HFF-Myc (cell line): ENCODE results near the gene TSSC4.

Source experiments
- DNase-seq: peaks from one replicate; pipeline ENCODE4 v3.0.0-alpha.2; 2011; ENCODE audit warnings: low read depth; ENCODE audit errors: extremely low read depth
- H3K4me3 ChIP-seq: replicated peaks from 2 replicates; pipeline ENCODE4 v1.5.1; 2011; ENCODE audit warnings: low read depth, mild to moderate bottlenecking, control low read depth, low read length
- CTCF ChIP-seq: IDR thresholded peaks from 2 replicates; pipeline ENCODE4 v1.5.1; 2012; ENCODE audit warnings: mild to moderate bottlenecking, low read depth, low read length, control low read depth; ENCODE audit errors: missing control alignments

TSSC4 gene

GRCh38 chr11:2365571-2366210, 34.9 kb upstream of the TSSC4 start:
- no peak for TF ChIP-seq CTCF
- H3K4me3 ChIP-seq: no peak overlapping the region
- no peak for DNase-seq

GRCh38 chr11:2366276-2366675, 34.3 kb upstream of the TSSC4 start:
- TF ChIP-seq CTCF: no peak
- DNase-seq: no peak
- H3K4me3 ChIP-seq: no peak overlapping the region

- H3K4me3 ChIP-seq: no peak overlapping the region
- no peak for TF ChIP-seq CTCF
- DNase-seq: no peak
Observed at GRCh38 chr11:2366733-2367132, 33.8 kb upstream of the TSSC4 start.

GRCh38 chr11:2367266-2368160, 33.0 kb upstream of the TSSC4 start:
- no peak overlapping the region for H3K4me3 ChIP-seq
- no peak for TF ChIP-seq CTCF
- DNase-seq: no peak

- no peak for TF ChIP-seq CTCF
- no peak for DNase-seq
Observed at GRCh38 chr11:2368178-2368850, 32.2 kb upstream of the TSSC4 start.

GRCh38 chr11:2368851-2369180, 31.7 kb upstream of the TSSC4 start:
- H3K4me3 ChIP-seq: no peak overlapping the region
- TF ChIP-seq CTCF: no peak
- no peak for DNase-seq

More at GRCh38 chr11:2368178-2368850, 32.2 kb upstream of the TSSC4 start:
- no peak overlapping the region for H3K4me3 ChIP-seq
